Loucy (cell line): ENCODE measurements around the gene KIFC3.
"Not testable (repeated sequence)": the region's sequence is repeated elsewhere in the genome, so short reads cannot be mapped to it uniquely, and the experiment has no call there.

Source experiments
- H2AFZ ChIP-seq: fragments of 200-600 bp; sonication (generic); 2 replicates; pipeline ENCODE4 v1.6.0; 2016; ENCODE audit warnings: antibody characterized with exemption, mild to moderate bottlenecking, low read length, moderate library complexity
- H3F3A ChIP-seq: fragments of 200-600 bp; 2 replicates; pipeline ENCODE4 v1.6.0; 2016; ENCODE audit warnings: antibody characterized with exemption, low read depth, mild to moderate bottlenecking
- H3K27me3 ChIP-seq: fragments of 200-600 bp; sonication (generic); 2 replicates; pipeline ENCODE4 v1.6.1; 2014; ENCODE audit warnings: low read length, mild to moderate bottlenecking; ENCODE audit not compliant: insufficient read depth, poor library complexity, severe bottlenecking
- H3K36me3 ChIP-seq: fragments of 200-600 bp; sonication (generic); 2 replicates; pipeline ENCODE4 v1.6.1; 2016; ENCODE audit warnings: low read length; ENCODE audit not compliant: insufficient read depth
- H3K4me1 ChIP-seq: fragments of 200-600 bp; sonication (generic); 2 replicates; pipeline ENCODE4 v1.5.1; 2014; ENCODE audit warnings: low read length, mild to moderate bottlenecking; ENCODE audit not compliant: insufficient read depth, poor library complexity, severe bottlenecking
- H3K4me2 ChIP-seq: fragments of 200-600 bp; sonication (generic); 2 replicates; pipeline ENCODE4 v1.6.0; 2014; ENCODE audit warnings: antibody characterized with exemption, low read length, low read depth, mild to moderate bottlenecking; ENCODE audit not compliant: poor library complexity, severe bottlenecking
- H3K4me3 ChIP-seq: fragments of 200-600 bp; sonication (generic); 2 replicates; pipeline ENCODE4 v1.5.1; 2014; ENCODE audit warnings: low read length, mild to moderate bottlenecking, mixed read lengths; ENCODE audit not compliant: poor library complexity, severe bottlenecking
- H3K79me2 ChIP-seq: fragments of 200-600 bp; sonication (generic); 2 replicates; pipeline ENCODE4 v1.6.1; 2014; ENCODE audit warnings: low read length; ENCODE audit not compliant: insufficient read depth
- H3K9ac ChIP-seq: fragments of 200-600 bp; sonication (generic); 2 replicates; pipeline ENCODE4 v1.6.0; 2014; ENCODE audit warnings: mild to moderate bottlenecking, low read depth, low read length, moderate library complexity; ENCODE audit not compliant: poor library complexity, severe bottlenecking
- H3K9me2 ChIP-seq: fragments of 200-600 bp; sonication (generic); replicated peaks from 2 replicates; pipeline ENCODE4 v1.6.1; 2016; ENCODE audit warnings: low read depth, low read length, mixed read lengths
- H3K9me3 ChIP-seq: fragments of 200-600 bp; sonication (generic); 2 replicates; pipeline ENCODE4 v1.6.1; 2014; ENCODE audit warnings: mild to moderate bottlenecking, antibody characterized with exemption, low read length, low read depth; ENCODE audit not compliant: insufficient read depth
- H4K20me1 ChIP-seq: fragments of 200-600 bp; sonication (generic); 2 replicates; pipeline ENCODE4 v1.6.0; 2014; ENCODE audit warnings: antibody characterized with exemption, low read length, mild to moderate bottlenecking; ENCODE audit not compliant: insufficient read depth, poor library complexity, severe bottlenecking
- EZH2phosphoT487 ChIP-seq: fragments of 200-600 bp; IDR thresholded peaks from 2 replicates; pipeline ENCODE4 v1.6.1; 2018; ENCODE audit warnings: antibody characterized with exemption, mild to moderate bottlenecking, moderate library complexity, borderline replicate concordance
- TF ChIP-seq, protein P1 (sequence below): fragments of 200-600 bp; sonication (generic); conservative IDR thresholded peaks from 2 replicates; pipeline ENCODE4 v1.5.1; 2014; ENCODE audit warnings: mild to moderate bottlenecking, antibody characterized with exemption, low read length

Gene KIFC3

DNA sequence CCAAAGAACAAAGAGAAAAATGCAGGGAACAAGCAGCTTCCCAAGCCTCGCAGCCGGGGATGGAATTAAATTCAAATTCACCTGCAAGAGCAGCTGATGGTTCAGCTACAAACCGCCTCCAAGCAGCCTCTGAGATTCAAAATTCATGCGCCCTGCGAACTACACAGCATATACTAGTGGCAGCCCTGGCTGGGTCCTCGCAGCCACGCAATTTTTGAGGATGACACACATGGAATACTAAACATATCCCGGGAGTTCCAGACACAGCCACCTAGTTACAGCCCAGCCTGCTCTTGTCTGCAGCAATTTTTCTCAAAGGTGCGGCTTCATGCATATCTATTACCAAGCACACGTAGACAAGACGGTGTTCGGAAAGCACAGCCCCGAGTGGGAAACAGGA, 35.9 kb upstream of the KIFC3 start:
- Histone ChIP-seq H3K79me2 (no peaks in the 10 kb centered on the region), H3K27me3 (no peaks in the 10 kb centered on the region), H3K4me1 (no peaks in the 10 kb centered on the region), H2AFZ (no peak overlapping the region), H3K9me3 (no peaks in the 10 kb centered on the region), H3K9me2 (no peaks in the 10 kb centered on the region), H4K20me1 (no peaks in the 10 kb centered on the region), H3K36me3 (no peaks in the 10 kb centered on the region), H3K9ac (no peak overlapping the region), H3F3A (no peaks in the 10 kb centered on the region), H3K4me2 (no peak overlapping the region), H3K4me3 (no peak overlapping the region)
- TF ChIP-seq, protein P1, sequence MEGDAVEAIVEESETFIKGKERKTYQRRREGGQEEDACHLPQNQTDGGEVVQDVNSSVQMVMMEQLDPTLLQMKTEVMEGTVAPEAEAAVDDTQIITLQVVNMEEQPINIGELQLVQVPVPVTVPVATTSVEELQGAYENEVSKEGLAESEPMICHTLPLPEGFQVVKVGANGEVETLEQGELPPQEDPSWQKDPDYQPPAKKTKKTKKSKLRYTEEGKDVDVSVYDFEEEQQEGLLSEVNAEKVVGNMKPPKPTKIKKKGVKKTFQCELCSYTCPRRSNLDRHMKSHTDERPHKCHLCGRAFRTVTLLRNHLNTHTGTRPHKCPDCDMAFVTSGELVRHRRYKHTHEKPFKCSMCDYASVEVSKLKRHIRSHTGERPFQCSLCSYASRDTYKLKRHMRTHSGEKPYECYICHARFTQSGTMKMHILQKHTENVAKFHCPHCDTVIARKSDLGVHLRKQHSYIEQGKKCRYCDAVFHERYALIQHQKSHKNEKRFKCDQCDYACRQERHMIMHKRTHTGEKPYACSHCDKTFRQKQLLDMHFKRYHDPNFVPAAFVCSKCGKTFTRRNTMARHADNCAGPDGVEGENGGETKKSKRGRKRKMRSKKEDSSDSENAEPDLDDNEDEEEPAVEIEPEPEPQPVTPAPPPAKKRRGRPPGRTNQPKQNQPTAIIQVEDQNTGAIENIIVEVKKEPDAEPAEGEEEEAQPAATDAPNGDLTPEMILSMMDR, result no peak
- no peak for TF ChIP-seq EZH2phosphoT487

DNA sequence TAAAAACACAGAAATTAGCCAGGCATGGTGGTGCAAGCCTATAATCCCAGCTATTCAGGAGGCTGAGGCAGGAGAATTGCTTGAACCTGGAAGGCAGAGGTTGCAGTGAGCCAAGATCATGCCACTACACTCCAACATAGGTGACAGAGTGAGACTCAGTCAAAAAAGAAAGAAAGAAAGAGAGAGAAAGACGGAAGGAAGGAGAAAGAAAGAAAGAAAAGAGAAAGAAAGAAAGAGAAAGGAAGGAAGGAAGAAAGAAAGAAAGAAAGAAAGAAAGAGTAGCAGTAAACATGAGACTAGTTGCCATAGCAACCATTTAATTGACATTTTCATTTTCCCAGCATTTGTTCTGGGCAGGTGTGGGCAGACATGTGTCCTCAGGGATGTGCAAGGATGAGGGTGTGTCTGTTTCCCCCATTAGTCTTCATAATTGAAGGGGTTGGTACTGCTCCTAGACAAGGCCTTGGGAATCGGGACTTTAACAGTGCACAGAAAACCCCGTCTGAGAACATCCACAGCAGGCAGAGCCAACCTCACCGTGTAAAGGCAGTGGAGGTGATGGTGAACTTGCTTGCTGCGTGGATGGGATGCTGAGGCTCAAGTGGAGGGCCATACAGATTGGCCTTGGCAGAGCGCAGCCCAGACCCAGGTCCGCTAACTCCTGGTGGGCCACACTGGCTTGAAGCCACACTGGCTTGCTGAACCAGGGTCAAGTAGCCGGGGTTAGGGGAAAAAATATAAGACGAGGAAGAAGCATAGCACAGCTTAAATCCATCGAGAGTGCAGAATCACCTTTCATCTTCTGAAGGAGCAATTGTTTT, 35.2 kb upstream of the KIFC3 start:
- Histone ChIP-seq H3K9me3 (no peaks in the 10 kb centered on the region), H3K9me2 (no peaks in the 10 kb centered on the region), H3K4me3 (no peak overlapping the region), H2AFZ (no peak overlapping the region), H3K4me2 (no peak overlapping the region), H3K79me2 (no peaks in the 10 kb centered on the region), H3K27me3 (no peaks in the 10 kb centered on the region), H3K36me3 (no peaks in the 10 kb centered on the region), H3K9ac (no peak overlapping the region), H3K4me1 (no peaks in the 10 kb centered on the region), H3F3A (no peaks in the 10 kb centered on the region), H4K20me1 (no peaks in the 10 kb centered on the region)
- TF ChIP-seq EZH2phosphoT487, result no peak
- TF ChIP-seq, protein P1, result no peak

DNA sequence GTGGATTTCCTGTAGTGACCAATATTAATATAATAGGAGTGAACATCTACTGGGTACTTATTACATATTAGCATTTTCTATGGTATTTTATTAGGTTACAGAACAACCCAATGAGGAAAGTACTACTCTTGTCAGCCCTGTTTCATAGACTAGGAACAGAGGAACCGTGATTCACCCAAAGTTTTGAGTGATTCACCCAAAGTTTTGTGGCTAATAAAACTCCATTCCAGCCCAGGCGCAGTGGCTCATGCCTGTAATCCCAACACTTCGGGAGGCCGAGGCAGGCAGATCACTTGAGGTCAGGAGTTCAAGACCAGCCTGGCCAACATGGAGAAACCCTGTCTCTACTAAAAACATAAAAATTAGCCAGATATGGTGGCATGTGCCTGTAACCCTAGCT, 33.1 kb upstream of the KIFC3 start:
- H4K20me1 ChIP-seq, H3K4me2 ChIP-seq, H3K9ac ChIP-seq, H3F3A ChIP-seq, H3K9me3 ChIP-seq, H3K79me2 ChIP-seq, H3K4me1 ChIP-seq, H3K9me2 ChIP-seq, H3K4me3 ChIP-seq, H3K36me3 ChIP-seq, H2AFZ ChIP-seq, H3K27me3 ChIP-seq: not testable (repeated sequence)

DNA sequence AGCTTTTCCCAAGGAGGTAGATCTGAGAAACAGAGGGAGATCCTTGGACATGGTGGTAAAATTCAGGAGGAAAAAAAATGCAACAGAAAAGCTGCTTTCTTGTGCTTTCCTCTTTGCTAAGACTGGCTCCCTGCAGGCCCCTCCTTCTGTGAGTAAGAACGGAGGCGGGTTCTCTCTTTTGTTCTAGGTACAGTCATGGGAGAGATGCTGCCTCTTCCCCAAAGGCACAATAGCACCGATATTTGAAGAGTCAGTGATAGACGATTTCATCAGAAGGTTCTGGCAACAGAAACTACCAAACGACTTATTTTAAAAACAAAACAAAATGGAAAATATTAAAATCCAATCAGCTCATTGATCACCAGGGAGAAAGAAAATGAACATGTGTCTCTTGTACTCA, 32.6 kb upstream of the KIFC3 start:
- no peaks in the 10 kb centered on the region for H3K9me3 ChIP-seq
- no peaks in the 10 kb centered on the region for H4K20me1 ChIP-seq
- no peaks in the 10 kb centered on the region for H3F3A ChIP-seq
- H3K36me3 ChIP-seq, result no peaks in the 10 kb centered on the region
- H2AFZ ChIP-seq, result no peak overlapping the region
- H3K4me2 ChIP-seq, result no peak overlapping the region
- no peaks in the 10 kb centered on the region for H3K4me1 ChIP-seq
- no peaks in the 10 kb centered on the region for H3K9me2 ChIP-seq
- H3K4me3 ChIP-seq, result no peak overlapping the region
- TF ChIP-seq, protein P1, result no peak
- TF ChIP-seq EZH2phosphoT487, result no peak
- H3K27me3 ChIP-seq, result no peaks in the 10 kb centered on the region
- no peaks in the 10 kb centered on the region for H3K79me2 ChIP-seq
- no peak overlapping the region for H3K9ac ChIP-seq
